Measurements from ENCODE around the gene RNF141. TPM values are rescaled to one million over a fixed set of nuclear protein-coding genes. Genes with fewer than 3 reads are reported as not detected.

RNF141 gene
- total and polyA plus RNA-seq, 7 experiments from 2014 or later, result 11.9 to 26.6 (median 17.3) TPM

- ATAC-seq (no peak), DNase-seq (no peak)
- Mint-ChIP-seq H3K9me3 (no peaks in the 10 kb centered on the region), H3K4me1 (peaks cover 0 to 4% (median 0%) of the 10 kb centered on the region in 7 donors), H3K36me3 (peaks cover 20 to 56% (median 32%) of the 10 kb centered on the region in 5 donors), H3K27ac (peak overlapping the region in 3 of 9 donors; percentile 30 to 65 (median 36)), H3K27me3 (no peaks in the 10 kb centered on the region), H3K4me3 (no peak overlapping the region)
- no peaks in the 10 kb centered on the region for H3K27me3 ChIP-seq (ENCODE audit: control insufficient read depth in 2 of 2, insufficient read depth in 2 of 2, low read length in 2 of 2)
- no peaks in the 10 kb centered on the region for H3K4me1 ChIP-seq (ENCODE audit: control insufficient read depth in 2 of 2, insufficient read depth in 2 of 2, low read length in 2 of 2)
- no peaks in the 10 kb centered on the region for H3K9me3 ChIP-seq (ENCODE audit: control insufficient read depth in 2 of 3, low read length in 3 of 3)
- POLR2A ChIA-PET, result no interaction called here
- H3K4me3 ChIP-seq (ENCODE audit: low read length), result no peak overlapping the region
- CTCF ChIA-PET, result no interaction called here
- peaks cover 0 to 90% (median 14%) of the 10 kb centered on the region in 3 experiments for H3K36me3 ChIP-seq (ENCODE audit: control insufficient read depth in 2 of 3, insufficient read depth in 3 of 3, low read length in 3 of 3)
- intact Hi-C loops (cut with micrococcal nuclease), result no loop called here
- H3K27ac ChIP-seq (ENCODE audit: low read depth, low read length), result no peak overlapping the region
Observed at GRCh38 chr11:10499874-10500601, 40.9 kb downstream of the RNF141 start.

- H3K27ac ChIP-seq (ENCODE audit: low read depth, low read length), result no peak overlapping the region
- CTCF ChIA-PET, result interaction anchor here (0.5 kb wide), 1 partner anchor 14 kb away, joined by 3 read pairs; no protein-coding TSS in a partner anchor
- intact Hi-C loops (cut with micrococcal nuclease), result no loop called here
- POLR2A ChIA-PET, result no interaction called here
- H3K27ac Mint-ChIP-seq, result peak overlapping the region in 1 of 9 donors; percentile 65
- peaks cover 0 to 90% (median 14%) of the 10 kb centered on the region in 3 experiments for H3K36me3 ChIP-seq (ENCODE audit: control insufficient read depth in 2 of 3, insufficient read depth in 3 of 3, low read length in 3 of 3)
- no peak overlapping the region for H3K4me3 Mint-ChIP-seq
- no peaks in the 10 kb centered on the region for H3K27me3 ChIP-seq (ENCODE audit: control insufficient read depth in 2 of 2, insufficient read depth in 2 of 2, low read length in 2 of 2)
- H3K9me3 Mint-ChIP-seq, result no peaks in the 10 kb centered on the region
- no peaks in the 10 kb centered on the region for H3K4me1 ChIP-seq (ENCODE audit: control insufficient read depth in 2 of 2, insufficient read depth in 2 of 2, low read length in 2 of 2)
- no peaks in the 10 kb centered on the region for H3K9me3 ChIP-seq (ENCODE audit: control insufficient read depth in 2 of 3, low read length in 3 of 3)
- peaks cover 0 to 4% (median 0%) of the 10 kb centered on the region in 7 donors for H3K4me1 Mint-ChIP-seq
- no peaks in the 10 kb centered on the region for H3K27me3 Mint-ChIP-seq
- DNase-seq (no peak), ATAC-seq (no peak)
- H3K36me3 Mint-ChIP-seq, result peaks cover 18 to 55% (median 26%) of the 10 kb centered on the region in 5 donors
- no peak overlapping the region for H3K4me3 ChIP-seq (ENCODE audit: low read length)
Observed at GRCh38 chr11:10499452-10499851, 41.5 kb downstream of the RNF141 start.

GRCh38 chr11:10498426-10499250 is 42.3 kb downstream of the RNF141 start:
- Mint-ChIP-seq H3K9me3 (no peaks in the 10 kb centered on the region), H3K27me3 (no peaks in the 10 kb centered on the region), H3K36me3 (peaks cover 16 to 55% (median 25%) of the 10 kb centered on the region in 5 donors), H3K27ac (peak overlapping the region in 2 of 9 donors; percentile 9 to 14), H3K4me3 (no peak overlapping the region), H3K4me1 (peaks cover 0 to 4% (median 0%) of the 10 kb centered on the region in 7 donors)
- Histone ChIP-seq H3K4me3 (ENCODE audit: low read length) (no peak overlapping the region), H3K9me3 (ENCODE audit: control insufficient read depth in 2 of 3, low read length in 3 of 3) (no peaks in the 10 kb centered on the region), H3K4me1 (ENCODE audit: control insufficient read depth in 2 of 2, insufficient read depth in 2 of 2, low read length in 2 of 2) (no peaks in the 10 kb centered on the region), H3K27ac (ENCODE audit: low read depth, low read length) (no peak overlapping the region), H3K27me3 (ENCODE audit: control insufficient read depth in 2 of 2, insufficient read depth in 2 of 2, low read length in 2 of 2) (no peaks in the 10 kb centered on the region), H3K36me3 (ENCODE audit: control insufficient read depth in 2 of 3, insufficient read depth in 3 of 3, low read length in 3 of 3) (peaks cover 0 to 93% (median 14%) of the 10 kb centered on the region in 3 experiments)
- DNase-seq (no peak), ATAC-seq (no peak)
- POLR2A ChIA-PET, result no interaction called here
- intact Hi-C loops (cut with micrococcal nuclease), result no loop called here
- CTCF ChIA-PET, result interaction anchor here (0.5 to 0.9 kb wide), 4 partner anchors 10 to 1063 kb away, joined by 3 read pairs; no protein-coding TSS in a partner anchor

GRCh38 chr11:10498022-10498400 is 43.0 kb downstream of the RNF141 start:
- DNase-seq (no peak), ATAC-seq (no peak)
- no peaks in the 10 kb centered on the region for H3K4me1 ChIP-seq (ENCODE audit: control insufficient read depth in 2 of 2, insufficient read depth in 2 of 2, low read length in 2 of 2)
- no peak overlapping the region for H3K4me3 ChIP-seq (ENCODE audit: low read length)
- ChIA-PET POLR2A (no interaction called here), CTCF (interaction anchor here (0.6 to 0.9 kb wide), 3 partner anchors 10 to 1064 kb away, joined by 3 read pairs; no protein-coding TSS in a partner anchor)
- Mint-ChIP-seq H3K4me1 (peaks cover 0 to 5% (median 0%) of the 10 kb centered on the region in 7 donors), H3K27ac (no peak overlapping the region), H3K4me3 (no peak overlapping the region), H3K27me3 (no peaks in the 10 kb centered on the region), H3K36me3 (peaks cover 18 to 57% (median 24%) of the 10 kb centered on the region in 5 donors), H3K9me3 (no peaks in the 10 kb centered on the region)
- intact Hi-C loops (cut with micrococcal nuclease), result no loop called here
- H3K27ac ChIP-seq (ENCODE audit: low read depth, low read length), result no peak overlapping the region
- no peaks in the 10 kb centered on the region for H3K9me3 ChIP-seq (ENCODE audit: control insufficient read depth in 2 of 3, low read length in 3 of 3)
- H3K27me3 ChIP-seq (ENCODE audit: control insufficient read depth in 2 of 2, insufficient read depth in 2 of 2, low read length in 2 of 2), result no peaks in the 10 kb centered on the region
- peaks cover 0 to 98% (median 14%) of the 10 kb centered on the region in 3 experiments for H3K36me3 ChIP-seq (ENCODE audit: control insufficient read depth in 2 of 3, insufficient read depth in 3 of 3, low read length in 3 of 3)

GRCh38 chr11:10497371-10498021 is 43.5 kb downstream of the RNF141 start:
- POLR2A ChIA-PET, result no interaction called here
- Histone ChIP-seq H3K9me3 (ENCODE audit: control insufficient read depth in 2 of 3, low read length in 3 of 3) (no peaks in the 10 kb centered on the region), H3K4me1 (ENCODE audit: control insufficient read depth in 2 of 2, insufficient read depth in 2 of 2, low read length in 2 of 2) (no peaks in the 10 kb centered on the region), H3K27ac (ENCODE audit: low read depth, low read length) (no peak overlapping the region), H3K4me3 (ENCODE audit: low read length) (no peak overlapping the region), H3K27me3 (ENCODE audit: control insufficient read depth in 2 of 2, insufficient read depth in 2 of 2, low read length in 2 of 2) (no peaks in the 10 kb centered on the region), H3K36me3 (ENCODE audit: control insufficient read depth in 2 of 3, insufficient read depth in 3 of 3, low read length in 3 of 3) (peaks cover 0 to 98% (median 14%) of the 10 kb centered on the region in 3 experiments)
- ATAC-seq, result no peak
- Mint-ChIP-seq H3K4me1 (peaks cover 0 to 8% (median 0%) of the 10 kb centered on the region in 7 donors), H3K4me3 (no peak overlapping the region), H3K36me3 (peaks cover 19 to 57% (median 26%) of the 10 kb centered on the region in 5 donors), H3K9me3 (no peaks in the 10 kb centered on the region), H3K27me3 (no peaks in the 10 kb centered on the region), H3K27ac (no peak overlapping the region)
- intact Hi-C loops (cut with micrococcal nuclease), result no loop called here
- CTCF ChIA-PET, result interaction anchor here (0.9 kb wide), 1 partner anchor 84 kb away, joined by 3 read pairs; no protein-coding TSS in a partner anchor
- no peak for DNase-seq

- ATAC-seq, result no peak
Observed at GRCh38 chr11:10496296-10496936, 44.6 kb downstream of the RNF141 start.

More at GRCh38 chr11:10496296-10496936, 44.6 kb downstream of the RNF141 start:
- H3K27ac Mint-ChIP-seq, result peak overlapping the region in 2 of 9 donors; percentile 36 to 65
- no peaks in the 10 kb centered on the region for H3K27me3 Mint-ChIP-seq
- H3K4me3 Mint-ChIP-seq, result no peak overlapping the region
- H3K9me3 Mint-ChIP-seq, result no peaks in the 10 kb centered on the region
- Histone ChIP-seq H3K27ac (ENCODE audit: low read depth, low read length) (no peak overlapping the region), H3K4me3 (ENCODE audit: low read length) (no peak overlapping the region), H3K36me3 (ENCODE audit: control insufficient read depth in 2 of 3, insufficient read depth in 3 of 3, low read length in 3 of 3) (peaks cover 0 to 100% (median 14%) of the 10 kb centered on the region in 3 experiments), H3K27me3 (ENCODE audit: control insufficient read depth in 2 of 2, insufficient read depth in 2 of 2, low read length in 2 of 2) (no peaks in the 10 kb centered on the region), H3K4me1 (ENCODE audit: control insufficient read depth in 2 of 2, insufficient read depth in 2 of 2, low read length in 2 of 2) (no peaks in the 10 kb centered on the region), H3K9me3 (ENCODE audit: control insufficient read depth in 2 of 3, low read length in 3 of 3) (no peaks in the 10 kb centered on the region)
- peaks cover 0 to 15% (median 0%) of the 10 kb centered on the region in 7 donors for H3K4me1 Mint-ChIP-seq
- CTCF ChIA-PET, result no interaction called here
- POLR2A ChIA-PET, result interaction anchor here (0.9 kb wide), 1 partner anchor 11 kb away, joined by 3 read pairs; no protein-coding TSS in a partner anchor
- H3K36me3 Mint-ChIP-seq, result peaks cover 19 to 59% (median 33%) of the 10 kb centered on the region in 5 donors
- no peak for DNase-seq
- intact Hi-C loops (cut with micrococcal nuclease), result no loop called here
